HCT116 (cell line): ENCODE data around the gene ACHE. TPM values are rescaled to one million over a fixed set of nuclear protein-coding genes. Genes with fewer than 3 reads are reported as not detected.

Experiments
- ATAC-seq: fragments of 200-7000 bp; cut with Tn5 transposase; 2 replicates; pipeline ENCODE4 v1.9.1; 2020; ENCODE audit warnings: mild to moderate bottlenecking, moderate library complexity
- BruUV-seq: library from RNA; stranded (reverse); fragments of 400-500 nt; replicated peaks from 2 replicates; lab custom pipeline; 2021; lab: Mats Ljungman, UMichigan
- CTCF ChIA-PET: fragments of 300-600 bp; sonication (Branson Sonifier 250); formaldehyde crosslinking; loops from one replicate; lab custom pipeline; 2021; ENCODE audit warnings: antibody characterized with exemption; lab: Charles Lee
- POLR2A ChIA-PET: fragments of 300-600, 350-600 bp; sonication (Branson Sonifier 250); formaldehyde crosslinking; loops from one replicate; lab custom pipeline; 2021; ENCODE audit warnings: antibody characterized with exemption; lab: Charles Lee
- RAD21 ChIA-PET, 2 experiments: fragments of 300-600 bp; sonication (Branson Sonifier 250); formaldehyde crosslinking; loops; one replicate each; lab custom pipeline; 2023; ENCODE audit warnings: low total read pairs in 2 of 2; ENCODE audit not compliant: uncharacterized antibody in 2 of 2, unreplicated experiment in 2 of 2, low non-redundant PET in 1 of 2; lab: Charles Lee
- DNase-seq: peaks from one replicate; pipeline ENCODE4 v3.0.0-alpha.2; 2010; ENCODE audit warnings: low read depth, low spot score
- H2AFZ ChIP-seq: fragments of 200-600 bp; shearing (Covaris generic), sonication (generic); 2 replicates; pipeline ENCODE4 v1.6.1; 2017; ENCODE audit warnings: low read depth, mixed run types, mixed read lengths, antibody characterized with exemption, low read length; ENCODE audit not compliant: poor library complexity, severe bottlenecking
- H3K27ac ChIP-seq: 2 replicates; pipeline ENCODE4 v1.5.1; 2012; ENCODE audit warnings: low read depth, low read length
- H3K27me3 ChIP-seq: fragments of 200-600 bp; sonication (generic); 2 replicates; pipeline ENCODE4 v1.6.1; 2016; ENCODE audit warnings: mixed run types, low read length, mixed read lengths; ENCODE audit not compliant: insufficient read depth
- H3K36me3 ChIP-seq, 2 experiments: fragments of 200-500 bp in 1 of 2; fragments of 200-600 bp in 1 of 2; sonication (Bioruptor generic) in 1 of 2; sonication (generic) in 1 of 2; 2 replicates each; pipeline versions ENCODE4 v1.5.1 to v1.6.1; 2014 to 2016; ENCODE audit warnings: low read length in 2 of 2, inconsistent platforms in 1 of 2, mixed read lengths in 1 of 2, mixed run types in 1 of 2; ENCODE audit not compliant: insufficient read depth in 2 of 2, control insufficient read depth in 1 of 2
- H3K4me1 ChIP-seq, 2 experiments: fragments of 200-600 bp in 1 of 2; sonication (generic) in 1 of 2; 2 replicates each; pipeline versions ENCODE4 v1.5.1 to v1.6.1; 2012 to 2017; ENCODE audit warnings: low read length in 2 of 2, inconsistent platforms in 1 of 2, mild to moderate bottlenecking in 1 of 2, mixed read lengths in 1 of 2, mixed run types in 1 of 2, moderate library complexity in 1 of 2; ENCODE audit not compliant: insufficient read depth in 2 of 2, control insufficient read depth in 1 of 2
- H3K4me2 ChIP-seq: fragments of 200-600 bp; sonication (generic); 2 replicates; pipeline ENCODE4 v1.6.1; 2017; ENCODE audit warnings: mixed run types, low read length, mixed read lengths
- H3K4me3 ChIP-seq, 2 experiments: fragments of 200-600 bp in 1 of 2; sonication (generic) in 1 of 2; replicated peaks in 1 of 2; 2 replicates each; pipeline ENCODE4 v1.5.1; 2011 to 2016; ENCODE audit warnings: low read length in 2 of 2, control low read depth in 1 of 2, low read depth in 1 of 2, mild to moderate bottlenecking in 1 of 2, mixed read lengths in 1 of 2, mixed run types in 1 of 2
- H3K79me2 ChIP-seq: fragments of 200-600 bp; sonication (generic); 2 replicates; pipeline ENCODE4 v1.6.1; 2017; ENCODE audit warnings: mild to moderate bottlenecking, mixed run types, low read length, moderate library complexity, mixed read lengths; ENCODE audit not compliant: insufficient read depth
- H3K9ac ChIP-seq: fragments of 200-600 bp; sonication (generic); 2 replicates; pipeline ENCODE4 v1.6.1; 2016; ENCODE audit warnings: low read length, mixed read lengths
- H3K9me2 ChIP-seq: fragments of 200-600 bp; sonication (generic), shearing (Covaris generic); 2 replicates; pipeline ENCODE4 v1.6.1; 2017; ENCODE audit warnings: mixed run types, mild to moderate bottlenecking, moderate library complexity; ENCODE audit not compliant: insufficient read depth
- H3K9me3 ChIP-seq, 2 experiments: fragments of 200-500 bp in 1 of 2; fragments of 200-600 bp in 1 of 2; sonication (Bioruptor generic) in 1 of 2; sonication (generic) in 1 of 2; 2 replicates each; pipeline ENCODE4 v1.6.1; 2014 to 2017; ENCODE audit warnings: low read length in 2 of 2, mixed read lengths in 2 of 2, inconsistent platforms in 1 of 2, low read depth in 1 of 2, mild to moderate bottlenecking in 1 of 2, mixed run types in 1 of 2, moderate library complexity in 1 of 2; ENCODE audit not compliant: control insufficient read depth in 1 of 2, insufficient read depth in 1 of 2
- H4K20me1 ChIP-seq: fragments of 200-600 bp; sonication (generic), shearing (Covaris generic); 2 replicates; pipeline ENCODE4 v1.6.1; 2017; ENCODE audit warnings: mixed run types, mild to moderate bottlenecking, moderate library complexity; ENCODE audit not compliant: insufficient read depth
- ATF3 ChIP-seq: IDR thresholded peaks from 2 replicates; pipeline ENCODE4 v1.6.1; 2012
- CEBPB ChIP-seq: IDR thresholded peaks from 2 replicates; pipeline ENCODE4 v1.6.1; 2012; ENCODE audit warnings: low read depth
- CTCF ChIP-seq, 3 experiments: fragments of 200-600 bp in 1 of 3; sonication (generic) in 1 of 3; IDR thresholded peaks in 2 of 3; conservative IDR thresholded peaks in 1 of 3; 2 replicates each; pipeline ENCODE4 v1.5.1; 2012 to 2017; ENCODE audit warnings: low read depth in 2 of 3, low read length in 2 of 3, antibody characterized with exemption in 1 of 3, borderline replicate concordance in 1 of 3, control low read depth in 1 of 3, mild to moderate bottlenecking in 1 of 3, mixed read lengths in 1 of 3, mixed run types in 1 of 3, moderate library complexity in 1 of 3; ENCODE audit not compliant: insufficient read depth in 1 of 3
- ELF1 ChIP-seq: IDR thresholded peaks from 2 replicates; pipeline ENCODE4 v1.6.1; 2012; ENCODE audit warnings: low read depth, borderline replicate concordance
- EZH2 ChIP-seq: fragments of 200-600 bp; sonication (generic); IDR thresholded peaks from 2 replicates; pipeline ENCODE4 v1.6.1; 2017; ENCODE audit warnings: antibody characterized with exemption, mixed run types
- EZH2phosphoT487 ChIP-seq: fragments of 200-600 bp; IDR thresholded peaks from 2 replicates; pipeline ENCODE4 v1.6.1; 2018; ENCODE audit warnings: antibody characterized with exemption, borderline replicate concordance
- FOSL1 ChIP-seq: IDR thresholded peaks from 2 replicates; pipeline ENCODE4 v1.6.1; 2012; ENCODE audit warnings: low read depth
- JUND ChIP-seq: IDR thresholded peaks from 2 replicates; pipeline ENCODE4 v1.6.1; 2012
- MAX ChIP-seq: IDR thresholded peaks from 2 replicates; pipeline ENCODE4 v1.6.1; 2012
- POLR2A ChIP-seq: IDR thresholded peaks from 2 replicates; pipeline ENCODE4 v1.7.0; 2011; ENCODE audit warnings: borderline replicate concordance; ENCODE audit not compliant: insufficient read depth, insufficient read length; ENCODE audit errors: extremely low read depth
- POLR2AphosphoS5 ChIP-seq: IDR thresholded peaks from 2 replicates; pipeline ENCODE4 v1.6.1; 2011; ENCODE audit warnings: mild to moderate bottlenecking, low read depth, low read length, moderate library complexity
- RAD21 ChIP-seq: IDR thresholded peaks from 2 replicates; pipeline ENCODE4 v1.6.1; 2012; ENCODE audit warnings: low read depth, mild to moderate bottlenecking
- REST ChIP-seq: IDR thresholded peaks from 2 replicates; pipeline ENCODE4 v1.6.1; 2012; ENCODE audit warnings: low read depth
- SP1 ChIP-seq: IDR thresholded peaks from 2 replicates; pipeline ENCODE4 v1.6.1; 2012; ENCODE audit warnings: low read depth
- SRF ChIP-seq: IDR thresholded peaks from 2 replicates; pipeline ENCODE4 v1.6.1; 2012; ENCODE audit warnings: low read depth
- TCF7L2 ChIP-seq: IDR thresholded peaks from 2 replicates; pipeline ENCODE4 v1.7.0; 2011; ENCODE audit warnings: borderline replicate concordance, inconsistent platforms; ENCODE audit not compliant: insufficient read depth, insufficient read length; ENCODE audit errors: extremely low read depth
- YY1 ChIP-seq: IDR thresholded peaks from 2 replicates; pipeline ENCODE4 v1.6.1; 2011; ENCODE audit warnings: low read length, low read depth, moderate library complexity, mild to moderate bottlenecking; ENCODE audit not compliant: insufficient replicate concordance; ENCODE audit errors: extremely low read depth
- ZFX ChIP-seq: fragments of 450-650 bp; IDR thresholded peaks from 2 replicates; pipeline ENCODE4 v1.6.1; 2017
- intact Hi-C: fragments of 100-400 bp; cut with micrococcal nuclease; formaldehyde crosslinking; loops from 2 replicates; pipeline ENCODE4 v1.10.0; 2022
- total RNA-seq: library from RNA; stranded (reverse); gene quantifications from one replicate; pipeline ENCODE4 v1.2.1, GENCODE V29; 2021; ENCODE audit not compliant: unreplicated experiment

Gene ACHE
- total RNA-seq, 1 experiment from 2014 or later = 1.8 TPM

GRCh38 chr7:100891568-100892247, 4.0 kb downstream of the ACHE start:
- no peak overlapping the region for H3K4me3 ChIP-seq
- no peaks in the 10 kb centered on the region; the same call in 1 of the 2 replicates for H3K27me3 ChIP-seq
- H3K36me3 ChIP-seq = peaks cover 11 to 25% of the 10 kb centered on the region in 2 experiments; a peak in 3 of 4 replicates
- H3K9ac ChIP-seq = no peak overlapping the region
- peaks cover 12 to 67% of the 10 kb centered on the region in 2 experiments for H3K4me1 ChIP-seq
- ChIA-PET POLR2A (interaction anchor here (0.6 to 1.0 kb wide), 2 partner anchors 17 to 296 kb away, joined by 3 to 4 read pairs; partner anchors contain the start of gene SRRT), RAD21 (no interaction called here), CTCF (interaction anchor here (0.6 to 1.4 kb wide), 2 partner anchors 167 to 320 kb away, joined by 3 read pairs; no protein-coding TSS in a partner anchor)
- no peak for ATAC-seq
- no peaks in the 10 kb centered on the region for H3K9me2 ChIP-seq
- BruUV-seq = no TSS peak
- peak overlapping the region; percentile 98 for H3K4me2 ChIP-seq
- peaks cover 27% of the 10 kb centered on the region for H3K79me2 ChIP-seq
- no peaks in the 10 kb centered on the region for H3K9me3 ChIP-seq
- DNase-seq = no peak
- intact Hi-C loops = no loop called here
- H3K27ac ChIP-seq = no peak overlapping the region
- H4K20me1 ChIP-seq = no peaks in the 10 kb centered on the region
- H2AFZ ChIP-seq = no peak overlapping the region
- TF ChIP-seq SP1 (no peak), SRF (no peak), RAD21 (no peak), YY1 (no peak), FOSL1 (no peak), CTCF (IDR thresholded peaks at IDR 0.05 in 2 of 3, conservative IDR thresholded peaks at IDR 0.05 in 1 of 3; ENCODE audit: borderline replicate concordance in 1 of 3, insufficient read depth in 1 of 3, low read depth in 2 of 3, low read length in 2 of 3) (no peak), EZH2phosphoT487 (no peak), TCF7L2 (no peak), JUND (no peak), ELF1 (no peak), POLR2A (no peak), CEBPB (no peak), ATF3 (no peak), EZH2 (no peak), MAX (no peak), ZFX (no peak), POLR2AphosphoS5 (no peak), REST (no peak)
